Measurements from ENCODE around the gene SKAP2. TPM values are rescaled to one million over a fixed set of nuclear protein-coding genes. Genes with fewer than 3 reads are reported as not detected.

The SKAP2 gene
- total and polyA plus RNA-seq, 2 donors (not counting 1 experiment from before 2014, with no cell fraction given) = 17.5 to 25.9 TPM

GRCh38 chr7:26659121-26659520, 205.3 kb downstream of the SKAP2 start:
- H3K4me2 ChIP-seq (ENCODE audit: extremely low read depth, insufficient read depth, low read length) = no peak overlapping the region
- no peaks in the 10 kb centered on the region for H3K9me3 ChIP-seq (ENCODE audit: control insufficient read depth, insufficient read depth, low read depth, low read length)
- no peaks in the 10 kb centered on the region for H3K36me3 ChIP-seq (ENCODE audit: control insufficient read depth, insufficient read depth, low read length)
- TF ChIP-seq, protein P1, sequence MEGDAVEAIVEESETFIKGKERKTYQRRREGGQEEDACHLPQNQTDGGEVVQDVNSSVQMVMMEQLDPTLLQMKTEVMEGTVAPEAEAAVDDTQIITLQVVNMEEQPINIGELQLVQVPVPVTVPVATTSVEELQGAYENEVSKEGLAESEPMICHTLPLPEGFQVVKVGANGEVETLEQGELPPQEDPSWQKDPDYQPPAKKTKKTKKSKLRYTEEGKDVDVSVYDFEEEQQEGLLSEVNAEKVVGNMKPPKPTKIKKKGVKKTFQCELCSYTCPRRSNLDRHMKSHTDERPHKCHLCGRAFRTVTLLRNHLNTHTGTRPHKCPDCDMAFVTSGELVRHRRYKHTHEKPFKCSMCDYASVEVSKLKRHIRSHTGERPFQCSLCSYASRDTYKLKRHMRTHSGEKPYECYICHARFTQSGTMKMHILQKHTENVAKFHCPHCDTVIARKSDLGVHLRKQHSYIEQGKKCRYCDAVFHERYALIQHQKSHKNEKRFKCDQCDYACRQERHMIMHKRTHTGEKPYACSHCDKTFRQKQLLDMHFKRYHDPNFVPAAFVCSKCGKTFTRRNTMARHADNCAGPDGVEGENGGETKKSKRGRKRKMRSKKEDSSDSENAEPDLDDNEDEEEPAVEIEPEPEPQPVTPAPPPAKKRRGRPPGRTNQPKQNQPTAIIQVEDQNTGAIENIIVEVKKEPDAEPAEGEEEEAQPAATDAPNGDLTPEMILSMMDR (conservative IDR thresholded peaks at IDR 0.05 in 1 of 2, IDR thresholded peaks at IDR 0.05 in 1 of 2; ENCODE audit: low read depth in 1 of 2, low read length in 2 of 2) = no peak
- TF ChIP-seq EZH2 (IDR thresholded peaks at IDR 0.05; ENCODE audit: low read length, missing control alignments) = no peak
- DNase-seq (ENCODE audit: low read depth in 2 of 2) = no peak
- H3K4me1 ChIP-seq (ENCODE audit: control insufficient read depth, extremely low read depth, insufficient read depth, low read length) = no peaks in the 10 kb centered on the region
- no peak overlapping the region for H3K9ac ChIP-seq (ENCODE audit: insufficient read depth, low read length)
- H4K20me1 ChIP-seq (ENCODE audit: control insufficient read depth, extremely low read depth, insufficient read depth, low read length) = no peaks in the 10 kb centered on the region
- no peaks in the 10 kb centered on the region for H3K27me3 ChIP-seq (ENCODE audit: control insufficient read depth, insufficient read depth, low read length)
- H3K79me2 ChIP-seq (ENCODE audit: control insufficient read depth, insufficient read depth, low read length) = no peaks in the 10 kb centered on the region
- no peak overlapping the region for H3K27ac ChIP-seq (ENCODE audit: insufficient read depth, low read length)
- no peak overlapping the region for H2AFZ ChIP-seq (ENCODE audit: low read length)
- no peak overlapping the region for H3K4me3 ChIP-seq (replicated peaks in 1 of 4; ENCODE audit: control extremely low read depth in 1 of 4, insufficient read depth in 1 of 4, low read depth in 3 of 4, low read length in 4 of 4)

- TF ChIP-seq EZH2 (IDR thresholded peaks at IDR 0.05; ENCODE audit: low read length, missing control alignments) = no peak
- TF ChIP-seq, protein P1 (conservative IDR thresholded peaks at IDR 0.05 in 1 of 2, IDR thresholded peaks at IDR 0.05 in 1 of 2; ENCODE audit: low read depth in 1 of 2, low read length in 2 of 2) = no peak
- H3K4me1 ChIP-seq (ENCODE audit: control insufficient read depth, extremely low read depth, insufficient read depth, low read length) = no peaks in the 10 kb centered on the region
- H3K79me2 ChIP-seq (ENCODE audit: control insufficient read depth, insufficient read depth, low read length) = no peaks in the 10 kb centered on the region
- no peak overlapping the region for H3K27ac ChIP-seq (ENCODE audit: insufficient read depth, low read length)
- no peaks in the 10 kb centered on the region for H3K27me3 ChIP-seq (ENCODE audit: control insufficient read depth, insufficient read depth, low read length)
- H3K36me3 ChIP-seq (ENCODE audit: control insufficient read depth, insufficient read depth, low read length) = no peaks in the 10 kb centered on the region
- no peaks in the 10 kb centered on the region for H3K9me3 ChIP-seq (ENCODE audit: control insufficient read depth, insufficient read depth, low read depth, low read length)
- no peak overlapping the region for H3K4me3 ChIP-seq (replicated peaks in 1 of 4; ENCODE audit: control extremely low read depth in 1 of 4, insufficient read depth in 1 of 4, low read depth in 3 of 4, low read length in 4 of 4)
- no peak overlapping the region for H3K4me2 ChIP-seq (ENCODE audit: extremely low read depth, insufficient read depth, low read length)
- no peak overlapping the region for H3K9ac ChIP-seq (ENCODE audit: insufficient read depth, low read length)
- H2AFZ ChIP-seq (ENCODE audit: low read length) = no peak overlapping the region
- H4K20me1 ChIP-seq (ENCODE audit: control insufficient read depth, extremely low read depth, insufficient read depth, low read length) = no peaks in the 10 kb centered on the region
- no peak for DNase-seq (ENCODE audit: low read depth in 2 of 2)
These were observed 205.9 kb downstream of the SKAP2 start for GRCh38 chr7:26658389-26659084.

GRCh38 chr7:26657686-26658388, 206.6 kb downstream of the SKAP2 start:
- H3K27ac ChIP-seq (ENCODE audit: insufficient read depth, low read length) = no peak overlapping the region
- TF ChIP-seq, protein P1 (conservative IDR thresholded peaks at IDR 0.05 in 1 of 2, IDR thresholded peaks at IDR 0.05 in 1 of 2; ENCODE audit: low read depth in 1 of 2, low read length in 2 of 2) = no peak
- no peak for TF ChIP-seq EZH2 (IDR thresholded peaks at IDR 0.05; ENCODE audit: low read length, missing control alignments)
- no peaks in the 10 kb centered on the region for H3K79me2 ChIP-seq (ENCODE audit: control insufficient read depth, insufficient read depth, low read length)

More at GRCh38 chr7:26657686-26658388, 206.6 kb downstream of the SKAP2 start:
- Histone ChIP-seq H4K20me1 (ENCODE audit: control insufficient read depth, extremely low read depth, insufficient read depth, low read length) (no peaks in the 10 kb centered on the region), H3K9ac (ENCODE audit: insufficient read depth, low read length) (no peak overlapping the region), H3K4me2 (ENCODE audit: extremely low read depth, insufficient read depth, low read length) (no peak overlapping the region), H2AFZ (ENCODE audit: low read length) (no peak overlapping the region), H3K9me3 (ENCODE audit: control insufficient read depth, insufficient read depth, low read depth, low read length) (no peaks in the 10 kb centered on the region), H3K4me3 (replicated peaks in 1 of 4; ENCODE audit: control extremely low read depth in 1 of 4, insufficient read depth in 1 of 4, low read depth in 3 of 4, low read length in 4 of 4) (no peak overlapping the region), H3K36me3 (ENCODE audit: control insufficient read depth, insufficient read depth, low read length) (no peaks in the 10 kb centered on the region), H3K27me3 (ENCODE audit: control insufficient read depth, insufficient read depth, low read length) (no peaks in the 10 kb centered on the region), H3K4me1 (ENCODE audit: control insufficient read depth, extremely low read depth, insufficient read depth, low read length) (no peaks in the 10 kb centered on the region)
- no peak for DNase-seq (ENCODE audit: low read depth in 2 of 2)

Data from fibroblast of lung (primary cell).